ENCODE data around the gene IL22.

The IL22 gene

GRCh38 chr12:68237619-68238018, 15.8 kb downstream of the IL22 start:
- DNase-seq (ENCODE audit: low spot score) = no peak
- TF ChIP-seq CTCF (IDR thresholded peaks at IDR 0.05; ENCODE audit: extremely low read depth, missing control alignments) = no peak

DNA sequence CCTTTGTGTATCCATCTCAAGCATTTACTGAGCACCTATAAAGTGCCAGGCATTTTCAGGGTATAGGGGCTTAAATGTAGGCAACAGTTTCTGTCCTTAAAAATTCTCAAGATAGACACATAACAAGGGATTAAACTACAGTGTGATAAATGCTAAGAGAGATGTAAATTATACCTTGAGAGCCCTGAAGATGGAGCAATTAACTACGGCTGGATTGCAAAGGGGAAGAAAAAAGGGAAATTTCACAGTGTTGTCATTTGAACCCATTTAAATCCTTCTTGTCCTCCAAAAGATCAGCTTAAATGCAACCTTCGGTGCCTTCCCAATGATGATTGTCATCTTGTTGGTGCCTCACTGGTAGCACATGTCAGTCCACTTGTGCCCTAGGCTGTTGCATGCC, 16.3 kb downstream of the IL22 start:
- no peak for DNase-seq (ENCODE audit: low spot score)
- no peak for TF ChIP-seq CTCF (IDR thresholded peaks at IDR 0.05; ENCODE audit: extremely low read depth, missing control alignments)

- peak; percentile 52 for DNase-seq (ENCODE audit: low spot score)
- no peak for TF ChIP-seq CTCF (IDR thresholded peaks at IDR 0.05; ENCODE audit: extremely low read depth, missing control alignments)
These were observed 16.9 kb downstream of the IL22 start for GRCh38 chr12:68236421-68237059.

DNA sequence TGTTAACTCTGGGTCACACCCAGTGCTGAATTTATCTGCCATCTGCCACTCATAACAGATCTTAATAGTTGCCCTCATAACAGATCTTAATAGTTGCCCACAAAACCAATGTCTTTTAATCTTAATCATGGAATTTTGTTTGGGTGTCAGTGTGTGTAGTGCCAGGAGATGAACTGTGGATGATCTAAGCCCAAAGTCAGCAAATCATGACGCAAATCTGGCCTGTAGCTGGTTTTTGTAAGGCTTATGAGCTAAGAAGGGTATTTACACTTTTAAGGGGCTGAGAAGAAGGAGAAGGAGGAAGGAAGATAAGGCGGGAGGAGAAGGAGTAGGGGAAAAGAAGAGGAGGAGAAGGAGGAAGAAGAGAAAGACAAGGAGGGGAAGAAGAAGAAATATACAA, 17.8 kb downstream of the IL22 start:
- DNase-seq (ENCODE audit: low spot score) = no peak
- no peak for TF ChIP-seq CTCF (IDR thresholded peaks at IDR 0.05; ENCODE audit: extremely low read depth, missing control alignments)

GRCh38 chr12:68234140-68234539, 19.3 kb downstream of the IL22 start:
- no peak for TF ChIP-seq CTCF (IDR thresholded peaks at IDR 0.05; ENCODE audit: extremely low read depth, missing control alignments)
- DNase-seq (ENCODE audit: low spot score) = no peak

- DNase-seq (ENCODE audit: low spot score) = no peak
- TF ChIP-seq CTCF (IDR thresholded peaks at IDR 0.05; ENCODE audit: extremely low read depth, missing control alignments) = no peak
These were observed 19.9 kb downstream of the IL22 start for GRCh38 chr12:68233498-68233897.

GRCh38 chr12:68231691-68232090, 21.7 kb downstream of the IL22 start:
- no peak for TF ChIP-seq CTCF (IDR thresholded peaks at IDR 0.05; ENCODE audit: extremely low read depth, missing control alignments)
- no peak for DNase-seq (ENCODE audit: low spot score)
